Activated CD4-positive, alpha-beta T cell treated with anti-CD3 and anti-CD28 coated beads for 24 hours (primary cell): ENCODE results near the gene HSPB3.
"Not testable (repeated sequence)": the region's sequence is repeated elsewhere in the genome, so short reads cannot be mapped to it uniquely, and the experiment has no call there.

Source experiments
- DNase-seq, 2 donors: peaks; one replicate each; pipeline ENCODE4 v3.0.0-alpha.2; 2020; ENCODE audit warnings: low read depth in 2 of 2

HSPB3 gene

GRCh38 chr5:54457094-54457862, 1.8 kb downstream of the HSPB3 start:
- DNase-seq: no peak

- DNase-seq: no peak
These were observed 2.7 kb downstream of the HSPB3 start for GRCh38 chr5:54458221-54458620.

GRCh38 chr5:54460181-54460919, 4.9 kb downstream of the HSPB3 start:
- DNase-seq: no peak

GRCh38 chr5:54462281-54462680, 6.8 kb downstream of the HSPB3 start:
- no peak for DNase-seq

DNA sequence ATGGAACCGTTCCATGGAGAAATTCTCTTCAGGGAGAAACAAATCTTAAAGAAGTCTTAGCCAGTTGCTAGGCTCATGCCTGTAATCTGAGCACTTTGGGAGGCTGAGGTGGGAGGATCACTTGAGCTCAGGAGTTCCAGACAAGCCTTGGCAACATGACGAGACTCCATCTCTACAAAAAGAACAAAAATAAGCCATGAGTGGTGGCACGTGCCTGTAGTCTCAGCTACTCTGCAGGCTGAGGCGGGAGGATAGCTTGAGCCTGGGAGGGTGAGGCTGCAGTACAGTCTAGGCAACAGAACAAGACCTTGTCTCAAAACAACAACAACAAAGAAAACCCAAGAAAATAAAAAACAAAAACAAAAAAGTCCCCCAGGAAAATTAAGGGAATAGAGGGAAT, 8.2 kb downstream of the HSPB3 start:
- no peak for DNase-seq

- DNase-seq: no peak
These were observed 14.1 kb downstream of the HSPB3 start for GRCh38 chr5:54469622-54470021.

- no peak for DNase-seq
These were observed 14.6 kb downstream of the HSPB3 start for GRCh38 chr5:54470128-54470527.

DNA sequence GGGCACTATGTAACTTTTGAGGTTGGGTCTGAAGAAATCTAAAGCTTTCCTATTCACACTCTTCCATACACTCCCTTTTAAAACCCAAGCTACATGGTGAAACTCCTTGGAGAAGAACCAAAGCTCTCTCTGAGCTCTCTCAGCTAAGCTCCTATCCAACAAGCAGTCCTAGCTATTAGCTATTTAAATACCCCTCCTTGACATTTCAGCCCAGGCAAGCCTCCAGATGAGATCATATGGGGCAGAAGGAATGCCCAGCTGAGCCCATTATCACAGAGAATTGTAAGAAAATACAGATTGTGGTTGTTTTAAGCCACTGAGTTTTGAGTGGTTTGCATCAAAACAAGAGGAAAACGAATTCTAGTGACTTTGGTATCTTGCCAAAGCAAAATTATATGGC, 15.2 kb downstream of the HSPB3 start:
- DNase-seq: no peak

DNA sequence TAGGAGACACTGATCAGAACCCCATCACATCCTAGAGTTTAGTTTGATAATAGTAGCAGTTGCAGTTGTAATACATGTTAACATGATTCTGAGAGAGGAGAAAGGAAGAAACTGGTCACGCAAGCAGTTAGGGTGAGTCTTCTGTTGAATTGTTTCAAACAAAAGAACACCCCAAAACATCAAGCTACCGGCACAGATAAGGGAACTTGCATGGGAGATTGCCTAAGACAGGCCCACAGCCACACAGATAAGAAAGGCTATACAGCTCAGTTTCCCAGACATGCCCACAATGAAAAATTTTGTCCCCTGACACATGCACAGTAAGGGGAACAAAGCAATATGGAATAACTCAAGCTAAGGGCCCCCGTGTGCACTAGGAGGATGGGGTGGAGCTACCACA, 15.9 kb downstream of the HSPB3 start:
- no peak for DNase-seq

GRCh38 chr5:54476682-54477081, 21.2 kb downstream of the HSPB3 start:
- DNase-seq: no peak

- DNase-seq: no peak
These were observed 22.5 kb downstream of the HSPB3 start for GRCh38 chr5:54477941-54478478.

GRCh38 chr5:54480296-54480695, 24.8 kb downstream of the HSPB3 start:
- no peak for DNase-seq

GRCh38 chr5:54484219-54484894, 28.9 kb downstream of the HSPB3 start:
- no peak for DNase-seq

DNA sequence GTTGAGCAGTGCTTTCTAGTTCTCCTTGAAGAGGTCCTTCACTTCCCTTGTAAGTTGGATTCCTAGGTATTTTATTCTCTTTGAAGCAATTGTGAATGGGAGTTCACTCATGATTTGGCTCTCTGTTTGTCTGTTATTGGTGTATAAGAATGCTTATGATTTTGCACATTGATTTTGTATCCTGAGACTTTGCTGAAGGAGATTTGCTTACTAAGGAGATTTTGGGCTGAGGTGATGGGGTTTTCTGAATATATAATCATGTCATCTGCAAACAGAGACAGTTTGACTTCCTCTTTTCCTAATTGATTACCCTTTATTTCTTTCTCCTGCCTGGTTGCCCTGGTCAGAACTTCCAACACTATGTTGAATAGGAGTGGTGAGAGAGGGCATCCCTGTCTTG, 30.2 kb downstream of the HSPB3 start:
- not testable (repeated sequence) for DNase-seq

- DNase-seq: not testable (repeated sequence)
These were observed 34.1 kb downstream of the HSPB3 start for GRCh38 chr5:54489648-54489979.

DNA sequence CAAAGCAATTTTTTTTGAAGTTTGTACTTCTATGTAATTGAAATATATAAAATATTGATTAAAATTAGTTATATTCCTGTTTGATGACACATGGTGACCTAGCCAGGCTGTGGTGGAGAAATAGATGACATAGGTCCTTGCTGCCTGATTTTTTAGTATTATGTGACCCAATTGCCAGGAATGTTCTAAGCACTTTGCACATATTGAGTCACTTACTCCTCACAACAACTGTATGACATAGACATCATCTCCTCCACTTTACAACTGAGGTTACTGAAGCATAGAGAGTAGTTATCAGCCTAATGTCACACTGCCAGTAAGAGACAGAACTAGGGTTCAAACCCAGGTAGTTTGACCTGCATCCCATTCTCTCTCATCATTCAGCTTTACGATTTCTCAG, 35.8 kb downstream of the HSPB3 start:
- no peak for DNase-seq

GRCh38 chr5:54492178-54492577, 36.7 kb downstream of the HSPB3 start:
- DNase-seq: no peak

DNA sequence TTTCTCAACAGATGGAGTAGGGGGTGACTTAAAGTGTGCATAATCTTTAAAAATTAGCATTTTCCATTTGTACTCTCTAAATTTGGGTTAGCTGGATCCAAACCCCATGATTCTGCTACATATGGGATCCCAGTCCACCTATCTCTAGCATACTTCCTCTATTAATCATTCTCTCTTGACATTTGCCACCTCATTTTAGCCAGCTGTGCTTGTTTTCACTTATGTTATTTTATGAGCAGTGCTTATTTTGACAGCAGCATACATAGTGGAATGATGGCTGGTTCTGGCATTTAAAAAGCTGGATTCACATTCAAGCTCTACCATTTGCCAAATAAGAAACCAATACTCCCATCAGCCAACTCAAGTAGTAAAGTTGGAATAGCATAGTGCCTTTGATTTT, 39.5 kb downstream of the HSPB3 start:
- no peak for DNase-seq
